DMS 273 (cell line): ENCODE data around the gene WFS1.

Experiments
- DNase-seq: peaks from one replicate; lab custom pipeline; 2025; ENCODE audit not compliant: unreplicated experiment; lab: John Stamatoyannopoulos, UW

Gene WFS1

DNA sequence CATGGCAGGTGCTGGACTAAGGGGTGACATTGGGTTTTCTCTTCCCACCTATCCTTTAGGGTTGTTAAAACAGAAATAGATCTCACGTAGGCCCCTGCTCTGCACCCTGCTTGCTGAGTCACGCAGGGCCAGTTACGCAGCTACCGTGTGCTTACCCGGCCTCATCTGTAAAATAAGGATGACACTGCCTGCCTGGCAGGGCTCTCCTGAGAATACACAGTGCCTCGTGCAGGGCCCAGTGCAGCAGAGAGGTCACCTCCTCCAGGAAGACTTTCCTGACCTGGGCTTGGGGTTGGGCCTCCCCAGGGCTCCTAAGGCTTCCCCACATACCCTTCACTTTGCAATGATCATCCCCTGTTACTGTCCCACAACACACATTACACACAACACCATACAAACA is 35.7 kb upstream of the WFS1 start:
- no peak for DNase-seq

DNA sequence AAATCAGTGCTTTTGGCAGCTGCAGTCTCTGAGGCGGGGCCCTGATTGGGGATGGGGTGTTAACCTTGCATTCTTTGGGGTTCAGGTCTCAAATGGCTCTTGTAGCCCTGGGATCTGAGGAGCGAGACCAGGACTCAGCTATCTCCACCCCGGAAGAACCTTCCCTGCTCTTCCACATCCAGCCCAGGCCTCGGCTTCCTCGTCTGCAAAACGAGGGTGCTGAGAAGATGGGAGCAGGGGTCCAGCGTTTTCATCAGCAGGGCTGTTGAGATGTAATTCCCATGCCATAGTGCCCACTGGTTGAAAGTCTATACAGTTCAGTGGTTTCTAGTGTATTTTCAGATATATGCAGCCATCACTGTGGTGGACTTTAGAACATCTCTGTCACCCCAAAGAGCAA is 34.6 kb upstream of the WFS1 start:
- DNase-seq, result no peak

DNA sequence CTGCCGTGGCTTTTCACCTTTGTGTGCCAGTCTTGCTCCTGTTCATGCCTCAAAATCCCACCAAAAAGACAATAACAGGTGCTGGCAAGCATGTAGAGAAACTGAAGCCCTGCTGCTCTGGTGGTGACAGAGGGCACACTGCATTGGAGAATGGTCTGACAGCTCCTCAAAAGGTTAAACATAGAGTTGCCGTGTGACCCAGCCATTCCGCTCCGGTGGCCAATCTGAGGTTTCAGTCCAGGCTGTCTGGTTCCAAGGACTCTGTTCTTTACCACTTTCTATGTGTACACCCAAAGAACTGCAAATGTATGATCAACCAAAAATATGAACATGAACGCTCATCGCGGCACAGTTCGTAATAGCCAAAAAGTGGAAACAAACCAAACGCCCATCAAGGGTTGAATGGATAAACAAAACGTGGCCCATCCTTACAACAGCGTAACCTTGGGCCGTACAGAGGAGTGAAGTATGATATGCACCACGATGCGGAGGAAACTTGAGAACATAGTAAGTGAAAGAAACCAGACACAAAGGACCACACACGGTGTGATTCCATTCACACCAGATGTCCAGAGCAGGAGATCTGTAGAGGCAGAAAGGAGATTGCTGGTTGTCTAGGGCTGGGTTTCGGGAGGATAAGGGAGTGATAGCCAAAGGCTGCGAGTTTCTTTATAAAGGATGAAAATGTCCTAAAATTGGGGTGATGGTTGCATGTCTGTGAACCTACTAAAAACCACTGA is 33.6 kb upstream of the WFS1 start:
- DNase-seq, result no peak

DNA sequence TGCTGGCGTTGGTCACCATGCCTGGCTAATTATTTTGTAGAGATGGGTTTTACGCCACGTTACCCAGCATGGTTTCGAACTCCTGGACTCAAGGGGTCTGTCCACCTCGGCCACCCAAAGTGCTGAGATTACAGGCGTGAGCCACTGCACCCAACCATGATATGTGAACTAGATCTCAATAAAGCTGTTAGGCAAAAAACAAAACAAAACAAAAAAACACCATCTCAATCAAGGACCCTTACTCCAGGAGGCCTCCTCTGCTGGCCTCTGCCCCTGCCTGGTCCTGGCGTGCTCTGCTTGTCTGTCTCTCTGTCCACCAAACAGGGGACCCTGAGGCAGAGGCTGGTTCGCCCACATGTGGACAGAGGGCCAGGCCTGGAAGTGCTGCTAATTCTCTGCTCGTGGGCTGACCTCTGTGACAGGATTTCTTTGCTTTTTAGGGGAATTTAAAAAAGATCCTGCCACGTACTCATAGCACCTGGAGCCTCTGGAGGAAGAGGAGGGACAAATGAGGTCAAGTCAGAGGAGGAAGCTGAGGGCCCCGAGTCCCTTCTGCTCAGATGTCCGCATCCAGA is 32.7 kb upstream of the WFS1 start:
- no peak for DNase-seq

DNA sequence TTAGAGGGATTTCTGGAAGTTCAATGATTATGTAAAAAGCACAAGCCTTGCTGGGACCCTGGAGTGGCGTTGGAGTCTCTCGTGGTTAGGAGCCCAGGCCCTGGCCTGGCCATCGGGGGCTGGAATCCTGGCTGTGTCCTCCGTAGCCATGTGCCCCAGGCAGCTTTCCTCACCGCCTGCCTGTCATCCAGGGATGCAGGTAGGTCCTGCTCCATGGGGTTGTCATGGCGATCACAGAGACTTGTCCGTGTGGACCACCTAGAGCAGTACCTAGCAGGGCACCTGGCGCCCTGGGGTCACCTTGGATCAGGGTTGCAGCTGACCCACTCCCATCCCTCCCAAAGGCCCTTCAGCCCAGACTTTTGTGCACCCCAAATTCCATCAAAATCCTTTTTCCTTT is 30.2 kb upstream of the WFS1 start:
- no peak for DNase-seq

DNA sequence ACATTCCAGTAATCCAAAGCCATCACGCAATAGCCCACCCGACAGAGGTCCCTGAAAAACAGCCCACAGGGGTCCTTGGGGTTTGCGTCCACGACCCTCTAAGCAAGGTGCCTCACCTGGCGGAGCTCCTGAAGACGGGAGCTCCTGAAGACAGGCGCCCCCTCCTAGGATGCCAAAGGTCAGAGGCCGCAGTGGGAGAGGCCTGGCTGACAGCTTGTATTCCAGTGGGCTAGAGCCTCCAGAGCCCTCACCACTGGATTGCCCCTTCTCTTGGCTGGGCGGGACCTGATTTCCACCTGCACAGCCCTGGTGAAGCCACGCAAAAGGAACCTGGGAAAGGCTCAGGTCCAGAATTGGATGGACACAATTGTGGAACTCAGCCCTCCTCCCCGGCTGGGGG is 29.7 kb upstream of the WFS1 start:
- DNase-seq, result no peak

DNA sequence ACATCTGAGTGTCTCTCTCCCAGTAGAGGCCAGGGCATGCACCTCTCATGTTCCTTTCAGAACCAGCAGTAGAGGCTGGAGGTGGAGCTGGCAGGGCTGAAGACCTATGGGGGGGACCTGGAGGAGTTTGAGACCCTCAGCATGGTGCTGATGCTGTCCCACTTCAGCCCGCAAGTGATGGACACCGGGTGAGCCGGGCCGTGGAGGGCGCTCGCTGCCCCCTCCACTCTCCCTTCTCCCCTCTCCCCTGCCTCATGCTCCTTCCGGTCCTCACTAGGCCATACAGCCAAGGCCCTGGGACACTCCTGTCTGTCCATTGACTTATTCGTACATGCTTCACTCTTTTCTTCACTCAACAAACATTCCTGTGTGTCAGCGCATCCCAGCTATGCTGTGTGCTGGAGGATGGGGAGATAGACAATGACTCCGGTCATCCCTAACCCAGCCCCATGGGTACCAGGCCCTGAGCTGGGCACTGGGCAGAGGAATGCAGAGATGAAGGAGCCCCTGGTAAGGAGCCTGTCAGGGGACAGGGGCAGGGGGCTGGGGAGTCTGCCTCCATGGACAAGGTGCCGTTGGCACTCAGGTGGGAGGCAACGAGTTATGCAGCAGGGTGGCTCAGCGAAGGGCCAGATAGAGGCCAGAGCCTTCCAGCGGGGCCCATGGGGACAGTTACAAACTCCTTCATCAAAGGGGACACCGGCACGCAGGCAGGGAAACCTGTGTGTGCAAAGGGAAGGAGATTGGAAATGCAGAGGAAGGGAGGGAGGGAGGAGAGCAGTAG is 28.4 kb upstream of the WFS1 start:
- DNase-seq, result no peak

DNA sequence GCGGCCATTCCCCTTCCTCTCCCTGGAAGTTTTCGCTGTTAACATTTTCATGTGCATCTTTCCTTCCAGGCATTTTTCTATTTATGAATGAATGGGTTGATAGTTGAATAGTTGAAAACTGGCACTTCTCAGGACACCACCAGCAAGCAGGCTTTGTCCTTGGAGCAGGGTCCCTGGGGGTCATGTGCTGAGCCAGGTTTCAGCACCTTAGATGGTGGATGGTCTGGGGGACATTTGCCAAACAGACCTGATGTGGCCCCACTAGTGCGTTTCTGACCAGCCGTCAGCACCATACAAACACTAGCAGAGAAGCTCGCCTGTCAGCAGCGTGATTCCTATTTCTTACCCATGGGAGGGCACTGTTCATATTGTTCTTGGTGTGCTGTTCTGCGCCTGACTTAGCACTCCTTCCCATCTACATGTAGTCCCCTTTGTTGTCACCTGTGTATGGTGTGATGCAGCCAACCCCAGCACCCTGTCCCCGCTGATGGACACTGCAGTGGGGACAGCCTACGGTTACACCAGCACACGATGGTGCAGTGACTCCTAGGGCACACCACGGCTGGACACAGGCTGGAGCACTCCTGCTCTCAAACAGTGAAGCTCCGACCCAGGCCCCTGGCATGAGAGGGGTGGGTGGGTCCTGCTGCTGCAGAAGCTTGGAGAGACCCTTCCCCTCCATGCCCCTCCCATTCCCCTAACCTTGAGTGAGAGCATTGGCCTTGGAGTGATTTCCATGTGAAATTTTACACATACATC is 27.2 kb upstream of the WFS1 start:
- no peak for DNase-seq

DNA sequence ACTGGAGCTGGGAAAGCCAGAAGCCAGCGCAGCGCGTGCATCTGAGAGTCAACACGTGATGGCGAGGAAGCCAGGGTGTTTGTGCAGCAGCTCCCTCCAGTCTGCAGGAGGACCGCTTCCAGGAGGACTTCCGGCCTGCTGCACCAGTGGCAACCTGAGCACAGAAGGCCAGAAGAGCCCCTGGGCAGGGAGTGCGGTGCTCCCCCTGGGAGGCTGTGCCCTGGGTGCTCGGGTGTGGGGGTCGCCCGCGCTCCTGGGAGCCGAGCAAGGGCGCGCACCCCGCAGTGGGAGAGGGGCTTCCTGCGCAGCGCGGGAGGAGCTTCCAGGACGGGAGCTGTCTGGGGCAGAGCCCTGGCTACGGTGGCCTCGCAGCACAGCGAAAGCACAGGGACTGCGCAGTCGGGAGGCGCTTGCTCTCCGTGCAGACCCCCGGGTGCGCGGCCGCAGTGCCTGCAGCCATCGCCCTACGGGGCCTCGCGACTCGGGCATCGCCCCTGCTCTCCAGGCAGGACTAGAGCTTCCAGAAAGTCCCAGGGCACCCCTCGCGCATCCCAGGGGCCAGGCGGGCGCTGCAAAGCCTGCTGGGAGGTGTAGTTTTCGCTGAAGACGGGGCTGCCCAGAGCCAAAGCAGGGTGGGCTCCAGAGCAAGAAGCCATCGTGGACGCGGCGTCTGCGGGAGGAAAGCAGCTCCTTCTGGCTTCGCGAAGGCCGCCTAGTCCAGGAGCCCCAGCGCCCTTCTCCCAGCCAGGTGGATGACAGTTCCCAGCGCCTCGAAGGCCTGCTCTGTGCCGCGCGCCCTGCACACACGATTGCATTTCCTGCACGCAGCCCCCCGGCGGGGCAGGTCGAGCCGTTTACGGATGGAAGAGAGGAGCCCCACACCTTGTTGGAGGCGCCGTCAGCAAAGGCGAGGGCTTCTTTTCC is 24.1 kb upstream of the WFS1 start:
- DNase-seq, result no peak

DNA sequence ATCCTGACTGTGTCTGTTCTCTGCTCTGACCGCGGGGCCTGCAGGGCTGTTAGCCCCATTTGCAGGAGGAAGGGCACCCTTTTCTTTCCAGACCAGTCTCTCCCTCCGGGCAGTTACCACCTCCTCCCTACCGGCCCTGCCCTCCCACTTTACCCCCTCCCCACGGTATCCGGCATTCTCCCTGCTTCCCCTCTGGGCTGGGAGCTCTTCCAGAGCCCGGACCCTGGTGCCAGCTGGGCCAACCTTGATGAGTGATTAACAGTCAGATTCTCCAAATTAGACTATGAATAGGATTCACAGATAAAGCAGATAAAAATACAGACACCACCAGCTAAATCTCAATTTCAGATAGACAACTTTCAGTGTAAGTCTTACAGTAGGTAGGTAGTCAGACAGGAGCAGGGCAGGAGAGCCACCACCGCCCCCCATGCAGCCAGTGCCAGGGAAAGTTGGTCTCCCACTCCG is 23.4 kb upstream of the WFS1 start:
- no peak for DNase-seq

DNA sequence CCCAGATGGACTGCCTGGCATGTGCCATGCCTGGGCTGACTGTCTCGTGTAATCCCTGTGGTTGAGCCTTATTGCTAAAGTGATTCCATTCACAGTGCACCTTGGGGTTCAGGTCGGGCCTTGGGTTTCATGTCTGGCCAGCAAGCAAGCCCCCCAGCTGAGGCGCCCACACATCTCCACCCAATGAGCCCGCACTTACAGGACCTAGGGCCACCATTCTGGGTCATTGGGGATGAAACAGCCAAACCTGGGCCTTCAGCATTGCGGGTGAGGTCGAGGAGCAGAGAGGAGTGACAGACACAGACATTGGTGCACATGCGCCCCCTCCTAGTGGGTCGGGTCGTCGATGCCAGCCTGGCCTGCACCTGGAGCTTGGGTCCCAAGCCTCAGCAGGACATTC is 21.3 kb upstream of the WFS1 start:
- DNase-seq, result no peak

DNA sequence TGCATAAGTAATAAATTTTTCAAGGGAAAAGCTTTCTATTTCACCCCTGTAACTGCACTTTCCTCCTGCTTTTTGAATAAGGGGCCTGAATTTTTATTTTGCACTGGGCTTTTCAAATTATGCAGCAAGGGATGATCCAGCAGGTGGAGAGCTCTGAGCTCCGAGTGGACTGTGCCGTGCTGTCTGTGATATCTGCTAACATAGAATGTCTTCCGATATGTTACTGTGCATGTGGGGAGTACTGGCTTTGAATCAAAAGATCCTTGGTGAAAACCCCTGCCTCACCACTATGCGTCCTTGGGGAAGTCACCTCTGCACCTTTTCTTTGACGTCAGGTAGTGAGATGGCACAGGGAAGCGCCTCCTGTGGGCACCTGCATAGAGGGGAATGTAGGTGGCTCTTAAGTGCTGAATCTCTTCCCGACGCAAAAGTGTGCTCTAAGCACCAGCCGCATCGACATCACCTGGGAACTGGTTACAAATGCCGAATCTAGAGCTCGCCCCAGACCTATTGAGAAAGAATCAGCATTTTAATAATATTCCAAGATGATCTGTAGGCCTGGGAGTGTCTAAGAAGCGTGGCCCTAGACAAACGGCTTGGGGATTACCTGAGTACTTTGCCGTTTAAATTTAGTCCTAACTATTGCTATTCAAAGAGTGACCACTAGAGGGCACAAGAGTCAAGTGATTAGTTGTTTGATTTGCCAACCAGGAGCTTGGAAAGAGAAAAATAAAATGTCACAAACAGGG is 19.2 kb upstream of the WFS1 start:
- peak; percentile 82 for DNase-seq

DNA sequence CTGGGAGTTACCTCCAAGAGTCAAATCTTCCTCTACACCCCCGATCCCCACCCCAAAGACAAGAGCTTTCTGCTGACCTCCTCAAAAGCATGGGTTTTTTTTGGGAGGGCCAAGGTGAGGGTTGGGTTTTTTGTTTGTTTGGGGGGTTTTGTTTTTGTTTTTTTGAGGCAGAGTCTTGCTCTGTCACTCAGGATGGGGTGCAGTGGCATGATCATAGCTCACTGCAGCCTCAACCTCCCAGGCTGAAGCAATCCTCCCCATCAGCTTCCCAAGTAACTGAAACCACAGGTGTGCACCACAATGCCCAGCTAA is 18.7 kb upstream of the WFS1 start:
- DNase-seq, result no peak

DNA sequence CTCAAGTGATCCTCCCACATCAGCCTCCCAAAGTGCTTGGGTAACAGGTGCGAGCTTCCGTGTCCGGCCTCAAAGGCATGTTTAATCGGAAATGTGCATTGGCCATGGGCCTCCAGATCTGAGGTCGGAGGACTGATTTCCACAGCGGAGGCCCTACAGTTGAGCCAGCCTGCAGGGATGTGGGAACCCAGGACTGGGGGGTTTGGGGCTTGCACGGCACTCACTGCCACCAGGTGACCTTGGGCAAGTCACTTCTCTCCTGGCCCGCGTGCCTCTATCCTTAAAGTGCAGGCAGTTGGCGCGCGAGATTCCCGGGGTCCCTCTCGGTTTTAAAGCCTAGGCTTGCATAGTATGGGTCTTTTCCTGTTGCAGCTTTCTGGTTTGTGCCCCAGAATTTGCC is 18.3 kb upstream of the WFS1 start:
- DNase-seq, result no peak

DNA sequence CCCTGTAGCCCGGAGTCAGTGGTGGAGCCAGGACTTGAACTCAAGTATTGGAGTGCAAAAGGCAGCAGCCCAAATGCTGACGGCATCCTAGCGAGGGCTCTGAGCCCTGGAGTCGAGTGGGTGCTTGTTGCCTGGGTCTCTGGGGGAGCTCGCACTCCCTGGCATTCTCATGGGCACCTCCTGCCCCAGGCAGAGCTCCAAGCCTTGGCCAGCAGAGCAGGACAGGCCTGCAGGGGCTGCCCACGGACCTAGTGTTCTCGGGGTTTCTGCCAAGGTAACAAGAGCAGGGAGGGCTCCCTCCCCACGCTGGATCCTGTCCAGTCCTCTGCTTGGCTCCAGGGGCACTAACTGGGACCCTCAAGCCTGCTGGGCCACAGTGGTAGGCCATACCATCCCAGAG is 17.6 kb upstream of the WFS1 start:
- DNase-seq, result no peak

DNA sequence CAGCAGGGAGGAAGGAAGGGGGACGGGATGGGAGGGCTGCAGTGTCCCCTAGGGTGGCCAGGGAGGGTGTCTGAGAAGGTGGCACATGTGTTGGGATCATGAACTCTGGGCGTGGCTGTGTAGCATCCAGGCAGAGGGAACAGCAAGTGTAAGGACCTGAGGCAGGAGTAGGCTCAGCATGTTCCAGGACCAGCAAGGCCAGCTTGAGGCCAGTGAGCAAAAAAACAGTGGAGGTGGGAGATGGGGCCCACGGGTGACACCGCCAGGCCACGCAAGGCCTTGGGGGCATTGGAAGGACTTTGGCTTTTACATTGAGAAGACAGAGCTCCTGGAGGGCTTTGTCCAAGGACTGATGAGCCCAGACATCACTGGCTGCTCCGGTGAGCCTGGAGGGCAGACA is 16.5 kb upstream of the WFS1 start:
- DNase-seq, result no peak

DNA sequence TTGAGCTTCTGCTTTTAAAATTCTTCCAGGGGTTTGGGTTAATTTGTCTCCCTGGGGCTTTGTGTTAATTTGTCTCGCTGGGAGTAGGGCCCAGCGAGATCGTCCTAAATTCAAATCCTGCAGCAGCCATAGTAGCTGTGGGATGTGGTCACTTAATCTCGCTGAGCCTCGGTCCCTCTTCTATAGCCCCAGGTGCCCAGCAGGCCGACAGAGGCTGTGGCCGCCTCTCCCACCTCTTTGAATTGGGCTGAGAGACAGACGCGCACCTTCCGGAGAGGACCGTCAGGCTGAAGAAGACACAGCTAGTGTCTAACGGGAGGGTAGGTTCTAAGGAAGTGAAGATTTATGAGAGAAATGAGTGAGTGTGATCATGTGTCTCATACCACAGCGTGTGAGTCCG is 15.7 kb upstream of the WFS1 start:
- no peak for DNase-seq

DNA sequence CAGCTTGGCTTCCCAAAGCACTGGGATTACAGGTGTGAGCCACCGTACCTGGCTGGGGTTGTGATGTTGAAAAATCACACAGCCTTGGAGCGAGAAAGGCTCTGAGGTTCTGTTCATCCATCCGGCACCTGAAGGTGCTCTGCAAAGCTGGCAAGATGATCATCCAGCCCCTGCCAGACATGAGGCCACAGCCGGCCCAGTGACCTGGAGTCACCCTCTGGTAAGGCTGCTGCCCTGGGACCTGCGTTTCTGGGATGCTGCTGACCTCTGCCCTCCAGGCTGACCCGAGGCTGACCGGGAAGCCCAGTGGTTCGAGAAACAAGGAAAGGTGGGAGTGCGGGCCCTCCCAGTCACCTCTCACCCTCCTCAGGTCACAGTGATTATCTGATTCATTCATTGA is 13.5 kb upstream of the WFS1 start:
- DNase-seq, result no peak

DNA sequence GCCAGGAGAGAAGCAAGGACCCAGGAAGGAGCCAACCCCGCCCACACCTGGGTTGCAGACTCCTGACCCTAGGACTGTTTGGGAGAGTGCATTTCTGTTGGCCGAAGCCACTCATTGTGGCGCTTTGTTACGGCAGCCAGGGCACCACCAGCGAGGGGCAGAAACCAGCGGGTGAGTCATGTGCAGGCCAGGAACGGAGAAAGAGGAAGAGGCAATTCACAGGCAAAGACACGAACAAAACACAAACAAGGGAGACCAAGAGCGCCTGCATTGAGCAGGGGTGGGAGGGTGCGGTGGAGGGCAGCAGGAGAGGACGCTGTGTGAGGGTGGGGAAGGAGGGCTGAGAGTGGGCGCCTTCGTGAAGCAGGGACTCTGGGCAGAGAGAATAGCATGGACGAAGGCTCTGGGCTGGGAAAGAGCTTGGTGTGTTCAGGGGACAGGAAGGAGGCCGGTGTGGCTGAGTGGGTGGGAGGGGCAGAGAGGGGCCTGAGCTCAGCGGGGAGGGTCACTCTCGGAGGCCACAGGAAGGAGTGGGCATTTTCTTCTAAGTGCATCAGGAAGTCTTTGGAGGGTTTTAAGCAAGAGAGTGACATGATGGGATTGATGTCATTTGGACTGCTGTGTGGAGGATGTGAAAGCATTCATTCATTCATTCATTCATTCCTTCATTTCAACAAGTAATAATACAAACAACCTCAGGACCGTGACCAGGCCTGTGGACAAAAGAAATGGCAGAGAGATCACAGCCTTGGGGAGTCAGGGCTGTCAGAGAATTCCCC is 12.2 kb upstream of the WFS1 start:
- DNase-seq, result no peak
